ENCODE data around the gene PTMS.

- no peak for TF ChIP-seq CTCF (tag by site-specific recombination; IDR thresholded peaks at IDR 0.05)
- TF ChIP-seq, protein P1, sequence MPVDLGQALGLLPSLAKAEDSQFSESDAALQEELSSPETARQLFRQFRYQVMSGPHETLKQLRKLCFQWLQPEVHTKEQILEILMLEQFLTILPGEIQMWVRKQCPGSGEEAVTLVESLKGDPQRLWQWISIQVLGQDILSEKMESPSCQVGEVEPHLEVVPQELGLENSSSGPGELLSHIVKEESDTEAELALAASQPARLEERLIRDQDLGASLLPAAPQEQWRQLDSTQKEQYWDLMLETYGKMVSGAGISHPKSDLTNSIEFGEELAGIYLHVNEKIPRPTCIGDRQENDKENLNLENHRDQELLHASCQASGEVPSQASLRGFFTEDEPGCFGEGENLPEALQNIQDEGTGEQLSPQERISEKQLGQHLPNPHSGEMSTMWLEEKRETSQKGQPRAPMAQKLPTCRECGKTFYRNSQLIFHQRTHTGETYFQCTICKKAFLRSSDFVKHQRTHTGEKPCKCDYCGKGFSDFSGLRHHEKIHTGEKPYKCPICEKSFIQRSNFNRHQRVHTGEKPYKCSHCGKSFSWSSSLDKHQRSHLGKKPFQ (tag by site-specific recombination; IDR thresholded peaks at IDR 0.05): no peak
- TF ChIP-seq ZNF629 (tag by site-specific recombination; IDR thresholded peaks at IDR 0.05): no peak
- TF ChIP-seq, protein P2, sequence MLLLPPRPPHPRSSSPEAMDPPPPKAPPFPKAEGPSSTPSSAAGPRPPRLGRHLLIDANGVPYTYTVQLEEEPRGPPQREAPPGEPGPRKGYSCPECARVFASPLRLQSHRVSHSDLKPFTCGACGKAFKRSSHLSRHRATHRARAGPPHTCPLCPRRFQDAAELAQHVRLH (tag by site-specific recombination; IDR thresholded peaks at IDR 0.05): no peak
Measured at GRCh38 chr12:6771509-6772330, 5.6 kb downstream of the PTMS start.
